Hematopoietic multipotent progenitor cell treated with erythropoietin and hydrocortisone succinate and interleukin-3 and kit ligand, for 17 days (in vitro differentiated cells): Measurements from ENCODE around the gene CLDN11.

Source experiments
- DNase-seq: peaks from one replicate; pipeline ENCODE4 v3.0.0-alpha.2; 2015; ENCODE audit warnings: low spot score

CLDN11 gene

DNA sequence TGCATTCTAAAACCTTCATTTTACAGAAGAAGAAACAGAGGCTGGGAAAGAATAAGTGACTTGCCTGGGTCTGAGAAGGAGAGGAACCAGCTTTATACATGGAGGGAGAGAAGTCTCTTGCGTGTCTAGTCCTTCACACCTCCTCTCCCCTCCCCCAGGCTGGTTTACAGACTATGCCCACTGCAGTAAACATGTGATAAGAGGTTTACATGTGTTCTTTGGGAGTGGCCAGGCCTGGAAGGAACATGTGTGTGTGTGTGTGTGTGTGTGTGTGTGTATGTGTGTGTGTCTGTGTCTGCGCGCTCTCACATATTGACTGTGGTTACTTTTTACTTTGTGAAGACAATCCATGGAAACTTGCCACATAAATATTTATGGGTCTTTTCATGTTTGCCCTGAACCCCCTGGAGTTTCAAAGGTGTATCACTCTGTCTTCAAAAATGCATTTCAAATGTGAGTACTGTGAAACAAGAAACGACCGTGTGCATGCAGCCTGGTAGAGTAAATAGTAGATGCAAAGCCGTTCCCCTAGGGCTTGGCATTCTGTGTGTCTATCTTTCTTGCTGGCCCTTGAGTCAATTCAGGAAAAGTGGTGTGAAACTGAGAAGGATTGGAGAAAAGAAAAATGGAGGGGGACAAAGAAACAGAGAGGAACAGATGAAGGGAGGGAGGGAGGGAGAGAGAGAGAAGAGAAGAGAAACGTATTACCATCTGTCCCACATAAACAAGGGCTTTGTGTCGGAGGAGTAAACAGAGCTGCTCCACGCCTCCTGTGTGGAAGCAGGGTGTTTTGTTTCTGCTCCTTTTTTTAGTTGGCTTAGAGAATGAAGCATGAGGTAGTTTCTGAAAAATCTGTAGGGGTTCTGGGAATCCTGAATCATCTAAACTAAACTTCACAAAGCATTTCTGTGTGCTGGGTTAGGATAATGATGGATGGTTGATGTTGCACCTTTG lies 51.7 kb downstream of the CLDN11 start:
- DNase-seq = no peak

DNA sequence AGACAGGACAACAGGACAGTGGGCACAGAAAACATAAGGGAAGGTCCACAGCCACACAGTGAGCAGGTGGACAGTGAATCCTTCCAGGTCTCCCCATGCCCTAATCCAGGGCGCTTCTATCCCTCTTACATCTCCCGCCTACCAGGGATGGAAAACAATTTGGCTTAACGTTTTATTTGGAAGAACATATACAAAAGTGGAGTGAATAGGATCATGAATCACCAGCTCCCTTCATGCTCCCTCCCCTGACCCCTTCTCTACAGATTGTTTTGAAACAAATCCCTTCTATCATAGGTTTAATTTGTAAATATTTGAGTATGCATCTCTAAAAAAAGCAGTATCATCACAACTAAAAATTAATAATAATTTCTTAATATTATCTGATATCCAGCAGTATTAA lies 52.5 kb downstream of the CLDN11 start:
- no peak for DNase-seq

GRCh38 chr3:170473358-170473757 lies 54.7 kb downstream of the CLDN11 start:
- DNase-seq = no peak

DNA sequence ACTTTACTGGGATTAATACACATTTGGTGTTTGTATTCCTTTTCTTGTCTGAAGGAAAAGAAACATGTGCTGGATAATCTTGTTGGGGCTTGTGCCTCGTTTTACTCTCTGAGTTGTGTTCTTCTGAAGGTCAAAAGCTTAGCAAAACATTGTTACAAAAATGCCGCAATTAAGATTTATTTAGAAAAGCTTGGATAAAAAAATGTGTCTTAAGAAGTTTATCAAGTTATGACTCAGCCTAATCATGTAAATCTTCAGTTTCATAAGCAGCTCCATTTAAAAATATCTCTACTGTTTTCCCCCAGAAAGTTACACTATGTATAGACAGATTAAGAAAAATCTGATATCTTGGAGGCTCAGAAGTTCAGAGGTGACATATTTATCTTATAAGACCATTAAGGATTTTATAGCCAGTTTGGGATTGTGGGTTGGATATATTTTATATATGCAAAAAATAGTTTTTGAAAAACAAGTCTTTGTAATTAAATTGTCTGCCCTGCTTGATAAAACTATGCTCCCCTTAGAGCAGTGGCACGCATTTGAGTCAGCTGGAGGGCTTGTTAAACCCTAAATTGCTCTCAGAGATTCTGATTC lies 56.5 kb downstream of the CLDN11 start:
- DNase-seq = no peak

- no peak for DNase-seq
Observed at GRCh38 chr3:170476291-170476690, 57.6 kb downstream of the CLDN11 start.

- DNase-seq = no peak
Observed at GRCh38 chr3:170477395-170477794, 58.7 kb downstream of the CLDN11 start.

GRCh38 chr3:170480111-170480510 lies 61.4 kb downstream of the CLDN11 start:
- no peak for DNase-seq

GRCh38 chr3:170482199-170482598 lies 63.5 kb downstream of the CLDN11 start:
- no peak for DNase-seq

DNA sequence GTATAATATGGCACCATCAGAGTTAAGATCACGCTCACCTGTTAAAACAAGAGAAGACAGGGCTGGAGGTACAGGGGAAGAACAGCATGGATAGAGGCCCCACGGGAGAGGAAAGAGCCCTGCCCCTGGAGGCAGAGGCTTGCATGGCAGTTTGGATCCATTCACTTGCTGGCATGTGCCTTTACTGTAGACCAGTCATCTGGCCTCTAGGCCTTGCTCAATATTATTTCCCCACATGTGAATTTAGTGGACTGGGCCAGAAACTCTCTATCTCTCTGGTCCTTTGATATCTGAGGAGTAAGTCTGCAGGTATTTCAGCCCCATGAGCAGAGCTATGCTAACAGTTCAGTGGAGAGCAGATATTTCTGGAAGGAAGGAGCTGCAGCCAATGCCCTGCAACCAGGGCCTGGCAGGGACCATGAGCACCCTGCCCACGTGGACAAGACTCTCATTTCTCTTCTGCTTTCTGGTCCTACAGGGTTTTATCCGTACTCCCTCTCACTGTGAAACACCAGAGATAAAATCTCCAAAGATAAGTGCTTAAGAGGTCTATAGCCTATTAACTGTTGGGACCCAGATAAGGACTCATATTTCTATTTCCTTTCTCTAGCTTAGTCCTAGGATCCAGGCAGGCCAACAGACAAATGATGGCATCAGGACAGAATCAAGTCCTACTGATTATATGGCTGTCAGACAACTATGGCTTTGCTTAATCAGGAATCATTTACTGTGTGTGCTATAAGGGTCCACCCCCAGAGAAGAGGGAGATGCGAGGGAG lies 65.0 kb downstream of the CLDN11 start:
- no peak for DNase-seq
